Tibial nerve (tissue), 4 donors: ENCODE data around the gene CELSR3. TPM values are rescaled to one million over a fixed set of nuclear protein-coding genes. Genes with fewer than 3 reads are reported as not detected.

ENCODE experiments used
- DNase-seq, 2 donors: peaks; one replicate each; pipeline ENCODE4 v3.0.0-alpha.2; 2019; ENCODE audit warnings: low spot score in 2 of 2
- H3K27ac ChIP-seq, 4 donors: fragments of 200-600 bp; sonication (generic) in 3 of 4; one replicate each; pipeline ENCODE4 v1.5.1; 2017 to 2019; ENCODE audit warnings: mild to moderate bottlenecking in 1 of 4
- H3K27me3 ChIP-seq, 2 donors: fragments of 200-600 bp; sonication (generic) in 1 of 2; one replicate each; pipeline versions ENCODE4 v1.5.1 to v1.6.0; 2017 to 2019
- H3K36me3 ChIP-seq, 3 donors: fragments of 200-600 bp; sonication (generic); one replicate each; pipeline ENCODE4 v1.5.1; 2018 to 2019
- H3K4me1 ChIP-seq, 4 donors: fragments of 200-600 bp; sonication (generic) in 3 of 4; one replicate each; pipeline ENCODE4 v1.5.1; 2017 to 2019
- H3K4me3 ChIP-seq, 4 donors: fragments of 200-600 bp; sonication (generic) in 3 of 4; one replicate each; pipeline ENCODE4 v1.5.1; 2017 to 2019; ENCODE audit warnings: mild to moderate bottlenecking in 1 of 4, moderate library complexity in 1 of 4
- H3K9me3 ChIP-seq, 4 donors: fragments of 200-600 bp; sonication (generic) in 3 of 4; one replicate each; pipeline ENCODE4 v1.5.1; 2017 to 2019
- EP300 ChIP-seq, 2 donors: sonication (generic); formaldehyde crosslinking; IDR thresholded peaks; one replicate each; pipeline ENCODE4 v1.6.1; 2017; ENCODE audit warnings: antibody characterized with exemption in 2 of 2, mild to moderate bottlenecking in 1 of 2
- POLR2A ChIP-seq, 2 donors: fragments of 450-650 bp; IDR thresholded peaks; one replicate each; pipeline ENCODE4 v1.6.1; 2017; ENCODE audit warnings: antibody characterized with exemption in 2 of 2, mild to moderate bottlenecking in 2 of 2, moderate library complexity in 2 of 2
- WGBS, 2 donors: methylation state at CpG; one replicate each; pipeline ENCODE4 v1.1.5; 2018; 5-methylcytosine and 5-hydroxymethylcytosine counted together
- total RNA-seq, 4 donors: library from RNA; depleted of rRNA; stranded (reverse); fragments of >200 nt; gene quantifications; one replicate each; pipeline ENCODE4 v1.1.0, GENCODE V29; 2016
- TF ChIP-seq, protein P1 (sequence below), 5 experiments: fragments of 200-600 bp in 3 of 5; fragments of 450-650 bp in 2 of 5; sonication (generic) in 3 of 5; IDR thresholded peaks; one replicate each; pipeline ENCODE4 v1.5.1; 2016 to 2019; ENCODE audit warnings: antibody characterized with exemption in 5 of 5, mild to moderate bottlenecking in 3 of 5, moderate library complexity in 2 of 5

CELSR3 gene
- total RNA-seq, 4 donors from 2014 or later: 0.87 to 13.5 (median 1.5) TPM

DNA sequence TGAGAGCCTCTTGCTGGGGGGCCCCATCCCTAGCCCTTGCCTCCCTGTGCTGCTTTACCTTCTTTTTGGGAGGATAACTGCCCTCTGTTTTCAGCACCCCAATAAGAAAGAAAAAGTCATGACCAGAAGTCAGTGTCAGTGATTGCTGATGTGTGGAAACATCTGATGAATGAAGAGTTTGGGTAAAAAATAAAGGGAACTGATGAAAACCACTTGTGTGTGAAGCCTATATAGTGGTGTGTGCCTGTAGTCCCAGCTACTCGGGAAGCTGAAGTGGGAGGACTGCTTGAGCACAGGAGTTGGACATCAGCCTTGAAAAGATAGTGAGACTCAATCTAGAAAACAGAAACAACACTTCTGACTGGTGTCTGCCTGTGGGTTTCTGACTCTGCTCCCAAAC, 9.8 kb upstream of the CELSR3 start:
- DNase-seq: no peak
- no peak overlapping the region for H3K4me3 ChIP-seq
- peaks cover 0 to 61% (median 2%) of the 10 kb centered on the region in 3 donors for H3K36me3 ChIP-seq
- WGBS, 2 donors: 47 to 57% methylated on average over 1 of the region's 1 CpG
- TF ChIP-seq, protein P1, sequence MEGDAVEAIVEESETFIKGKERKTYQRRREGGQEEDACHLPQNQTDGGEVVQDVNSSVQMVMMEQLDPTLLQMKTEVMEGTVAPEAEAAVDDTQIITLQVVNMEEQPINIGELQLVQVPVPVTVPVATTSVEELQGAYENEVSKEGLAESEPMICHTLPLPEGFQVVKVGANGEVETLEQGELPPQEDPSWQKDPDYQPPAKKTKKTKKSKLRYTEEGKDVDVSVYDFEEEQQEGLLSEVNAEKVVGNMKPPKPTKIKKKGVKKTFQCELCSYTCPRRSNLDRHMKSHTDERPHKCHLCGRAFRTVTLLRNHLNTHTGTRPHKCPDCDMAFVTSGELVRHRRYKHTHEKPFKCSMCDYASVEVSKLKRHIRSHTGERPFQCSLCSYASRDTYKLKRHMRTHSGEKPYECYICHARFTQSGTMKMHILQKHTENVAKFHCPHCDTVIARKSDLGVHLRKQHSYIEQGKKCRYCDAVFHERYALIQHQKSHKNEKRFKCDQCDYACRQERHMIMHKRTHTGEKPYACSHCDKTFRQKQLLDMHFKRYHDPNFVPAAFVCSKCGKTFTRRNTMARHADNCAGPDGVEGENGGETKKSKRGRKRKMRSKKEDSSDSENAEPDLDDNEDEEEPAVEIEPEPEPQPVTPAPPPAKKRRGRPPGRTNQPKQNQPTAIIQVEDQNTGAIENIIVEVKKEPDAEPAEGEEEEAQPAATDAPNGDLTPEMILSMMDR (IDR thresholded peaks at IDR 0.05): no peak
- TF ChIP-seq POLR2A (IDR thresholded peaks at IDR 0.05): no peak
- TF ChIP-seq EP300 (IDR thresholded peaks at IDR 0.05): no peak
- H3K4me1 ChIP-seq: no peaks in the 10 kb centered on the region
- H3K27me3 ChIP-seq: no peaks in the 10 kb centered on the region
- no peak overlapping the region for H3K27ac ChIP-seq
- H3K9me3 ChIP-seq: no peaks in the 10 kb centered on the region

GRCh38 chr3:48664929-48665328, 2.2 kb upstream of the CELSR3 start:
- Histone ChIP-seq H3K27ac (peak overlapping the region in 3 of 4 donors; percentile 90 to 98 (median 93)), H3K36me3 (peaks cover 0 to 4% (median 0%) of the 10 kb centered on the region in 3 donors), H3K4me1 (peaks cover 0 to 33% (median 8%) of the 10 kb centered on the region in 4 donors), H3K4me3 (no peak overlapping the region), H3K9me3 (no peaks in the 10 kb centered on the region), H3K27me3 (peaks cover 0 to 20% of the 10 kb centered on the region in 2 donors)
- TF ChIP-seq EP300 (IDR thresholded peaks at IDR 0.05): no peak
- 70 to 80% methylated on average over 4 of the region's 4 CpGs for WGBS, 2 donors
- no peak for DNase-seq

GRCh38 chr3:48664313-48664644, 1.6 kb upstream of the CELSR3 start:
- Histone ChIP-seq H3K9me3 (no peaks in the 10 kb centered on the region), H3K27me3 (peaks cover 0 to 20% of the 10 kb centered on the region in 2 donors), H3K4me3 (peak overlapping the region in 1 of 4 donors; percentile 57), H3K4me1 (peaks cover 0 to 33% (median 8%) of the 10 kb centered on the region in 4 donors), H3K36me3 (no peaks in the 10 kb centered on the region), H3K27ac (peak overlapping the region; percentile 75 to 98 (median 92))
- TF ChIP-seq EP300 (IDR thresholded peaks at IDR 0.05): no peak
- TF ChIP-seq, protein P1 (IDR thresholded peaks at IDR 0.05): peak in 1 of 5 experiments; percentile 7
- no peak for DNase-seq
- WGBS, 2 donors: 48 to 53% methylated on average over 9 to 11 of the region's 11 CpGs

- peak overlapping the region; percentile 47 to 60 (median 54) for H3K4me3 ChIP-seq
- no peaks in the 10 kb centered on the region for H3K9me3 ChIP-seq
- peak; percentile 88 for DNase-seq
- peaks cover 0 to 33% (median 8%) of the 10 kb centered on the region in 4 donors for H3K4me1 ChIP-seq
- TF ChIP-seq, protein P1 (IDR thresholded peaks at IDR 0.05): peak; percentile 67 to 90 (median 79)
- TF ChIP-seq POLR2A (IDR thresholded peaks at IDR 0.05) (peak; percentile 54 to 68), EP300 (IDR thresholded peaks at IDR 0.05) (peak; percentile 70 to 90)
- peaks cover 0 to 20% of the 10 kb centered on the region in 2 donors for H3K27me3 ChIP-seq
- H3K27ac ChIP-seq: peak overlapping the region; percentile 75 to 98 (median 92)
- 0 to 2% methylated on average over 38 to 46 of the region's 66 CpGs for WGBS, 2 donors
- H3K36me3 ChIP-seq: no peaks in the 10 kb centered on the region
Measured at GRCh38 chr3:48663489-48664312, 1.0 kb upstream of the CELSR3 start.

DNA sequence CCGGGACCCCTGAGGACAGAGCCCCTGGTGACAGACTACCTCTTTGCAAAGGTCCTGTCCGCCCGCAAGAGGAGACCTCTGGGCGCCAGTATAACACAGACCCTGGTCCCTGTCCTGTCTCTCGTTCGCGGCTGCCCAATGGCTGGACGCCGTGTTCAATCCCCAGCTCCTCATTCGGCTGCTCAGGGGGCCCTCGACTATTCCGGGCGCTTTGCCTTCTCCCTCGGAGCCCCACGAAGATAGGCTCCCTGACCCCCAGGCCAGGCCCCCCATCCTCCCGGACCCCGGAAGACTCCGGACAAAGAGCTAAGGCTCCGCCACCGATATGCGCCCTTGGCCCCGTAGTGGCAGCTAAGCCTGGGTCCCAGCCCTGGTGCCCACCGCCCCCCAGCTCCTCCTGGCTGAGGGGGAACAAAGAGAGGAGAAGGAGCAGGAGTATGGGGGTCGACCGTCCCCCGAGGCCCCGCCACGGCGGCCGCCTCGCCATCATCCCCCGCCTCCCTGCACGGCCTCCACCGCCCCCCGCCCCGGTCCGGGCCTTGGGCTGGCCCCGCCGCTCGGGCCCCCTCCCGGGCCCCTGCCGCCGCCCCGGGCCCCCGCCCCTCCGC, 437 bp downstream of the CELSR3 start:
- H3K27me3 ChIP-seq: peaks cover 0 to 20% of the 10 kb centered on the region in 2 donors
- WGBS, 2 donors: 3 to 5% methylated on average over 10 to 19 of the region's 46 CpGs
- H3K36me3 ChIP-seq: no peaks in the 10 kb centered on the region
- no peak for DNase-seq
- peak overlapping the region; percentile 47 to 60 (median 54) for H3K4me3 ChIP-seq
- TF ChIP-seq POLR2A (IDR thresholded peaks at IDR 0.05) (no peak), EP300 (IDR thresholded peaks at IDR 0.05) (no peak)
- TF ChIP-seq, protein P1 (IDR thresholded peaks at IDR 0.05): no peak
- peak overlapping the region in 2 of 4 donors; percentile 93 to 98 for H3K27ac ChIP-seq
- no peaks in the 10 kb centered on the region for H3K9me3 ChIP-seq
- H3K4me1 ChIP-seq: peaks cover 0 to 33% (median 8%) of the 10 kb centered on the region in 4 donors
